Effector CD8-positive, alpha-beta T cell (primary cell): Measurements from ENCODE around the gene IFNLR1.

Experiments used
- DNase-seq: peaks from one replicate; lab custom pipeline; 2025; lab: John Stamatoyannopoulos, UW

IFNLR1 gene

GRCh38 chr1:24177161-24177560, 9.9 kb downstream of the IFNLR1 start:
- DNase-seq = no peak

GRCh38 chr1:24175033-24175755, 11.9 kb downstream of the IFNLR1 start:
- DNase-seq = no peak

GRCh38 chr1:24173638-24174575, 13.2 kb downstream of the IFNLR1 start:
- DNase-seq = no peak

GRCh38 chr1:24172598-24172997, 14.5 kb downstream of the IFNLR1 start:
- no peak for DNase-seq

GRCh38 chr1:24169286-24169685, 17.8 kb downstream of the IFNLR1 start:
- no peak for DNase-seq

GRCh38 chr1:24168245-24168644, 18.8 kb downstream of the IFNLR1 start:
- no peak for DNase-seq

GRCh38 chr1:24167008-24167407, 20.1 kb downstream of the IFNLR1 start:
- no peak for DNase-seq

- DNase-seq = no peak
These were observed 21.6 kb downstream of the IFNLR1 start for GRCh38 chr1:24165500-24165899.

GRCh38 chr1:24164004-24164403, 23.1 kb downstream of the IFNLR1 start:
- DNase-seq = no peak

GRCh38 chr1:24162201-24162600, 24.9 kb downstream of the IFNLR1 start:
- no peak for DNase-seq

- DNase-seq = no peak
These were observed 25.8 kb downstream of the IFNLR1 start for GRCh38 chr1:24161270-24161669.

- DNase-seq = no peak
These were observed 27.7 kb downstream of the IFNLR1 start for GRCh38 chr1:24159366-24159765.

GRCh38 chr1:24157918-24158481, 29.1 kb downstream of the IFNLR1 start:
- DNase-seq = no peak

GRCh38 chr1:24156542-24157260, 30.4 kb downstream of the IFNLR1 start:
- DNase-seq = no peak

- no peak for DNase-seq
These were observed 31.9 kb downstream of the IFNLR1 start for GRCh38 chr1:24155011-24155782.

GRCh38 chr1:24154215-24154614, 32.9 kb downstream of the IFNLR1 start:
- DNase-seq = no peak

- DNase-seq = no peak
These were observed 34.2 kb downstream of the IFNLR1 start for GRCh38 chr1:24152631-24153494.

- no peak for DNase-seq
These were observed 35.9 kb downstream of the IFNLR1 start for GRCh38 chr1:24151175-24151533.

- DNase-seq = peak; percentile 83
These were observed 36.6 kb downstream of the IFNLR1 start for GRCh38 chr1:24150234-24151174.
